LNCAP (cell line): Measurements from ENCODE around the gene RABGAP1.

ENCODE experiments used
- TF ChIP-seq, protein P1 (sequence below): fragments of 450-650 bp; IDR thresholded peaks from 2 replicates; pipeline ENCODE4 v1.5.1; 2017; ENCODE audit warnings: mild to moderate bottlenecking

RABGAP1 gene

GRCh38 chr9:123065196-123065595, 124.4 kb downstream of the RABGAP1 start:
- TF ChIP-seq, protein P1, sequence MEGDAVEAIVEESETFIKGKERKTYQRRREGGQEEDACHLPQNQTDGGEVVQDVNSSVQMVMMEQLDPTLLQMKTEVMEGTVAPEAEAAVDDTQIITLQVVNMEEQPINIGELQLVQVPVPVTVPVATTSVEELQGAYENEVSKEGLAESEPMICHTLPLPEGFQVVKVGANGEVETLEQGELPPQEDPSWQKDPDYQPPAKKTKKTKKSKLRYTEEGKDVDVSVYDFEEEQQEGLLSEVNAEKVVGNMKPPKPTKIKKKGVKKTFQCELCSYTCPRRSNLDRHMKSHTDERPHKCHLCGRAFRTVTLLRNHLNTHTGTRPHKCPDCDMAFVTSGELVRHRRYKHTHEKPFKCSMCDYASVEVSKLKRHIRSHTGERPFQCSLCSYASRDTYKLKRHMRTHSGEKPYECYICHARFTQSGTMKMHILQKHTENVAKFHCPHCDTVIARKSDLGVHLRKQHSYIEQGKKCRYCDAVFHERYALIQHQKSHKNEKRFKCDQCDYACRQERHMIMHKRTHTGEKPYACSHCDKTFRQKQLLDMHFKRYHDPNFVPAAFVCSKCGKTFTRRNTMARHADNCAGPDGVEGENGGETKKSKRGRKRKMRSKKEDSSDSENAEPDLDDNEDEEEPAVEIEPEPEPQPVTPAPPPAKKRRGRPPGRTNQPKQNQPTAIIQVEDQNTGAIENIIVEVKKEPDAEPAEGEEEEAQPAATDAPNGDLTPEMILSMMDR = no peak

DNA sequence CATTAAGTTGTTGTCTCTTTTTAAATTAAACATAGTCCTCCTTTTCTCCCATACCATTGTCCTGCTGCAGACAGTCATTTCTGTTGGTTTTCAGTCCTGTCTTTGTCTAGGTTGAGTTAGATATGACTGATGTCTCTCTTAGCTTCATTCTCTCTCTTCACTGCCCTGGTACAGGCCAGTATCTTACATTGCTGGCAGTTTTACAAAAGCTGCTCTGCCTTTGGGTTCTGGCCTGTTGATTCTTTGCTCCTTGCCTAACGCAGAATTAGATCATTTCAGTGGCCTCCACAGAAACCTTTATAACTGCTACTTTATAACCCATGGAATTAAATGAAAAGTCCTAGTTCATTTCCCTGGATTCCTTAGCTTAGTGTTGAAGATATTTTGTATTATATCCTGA, 126.3 kb downstream of the RABGAP1 start:
- TF ChIP-seq, protein P1 = no peak

DNA sequence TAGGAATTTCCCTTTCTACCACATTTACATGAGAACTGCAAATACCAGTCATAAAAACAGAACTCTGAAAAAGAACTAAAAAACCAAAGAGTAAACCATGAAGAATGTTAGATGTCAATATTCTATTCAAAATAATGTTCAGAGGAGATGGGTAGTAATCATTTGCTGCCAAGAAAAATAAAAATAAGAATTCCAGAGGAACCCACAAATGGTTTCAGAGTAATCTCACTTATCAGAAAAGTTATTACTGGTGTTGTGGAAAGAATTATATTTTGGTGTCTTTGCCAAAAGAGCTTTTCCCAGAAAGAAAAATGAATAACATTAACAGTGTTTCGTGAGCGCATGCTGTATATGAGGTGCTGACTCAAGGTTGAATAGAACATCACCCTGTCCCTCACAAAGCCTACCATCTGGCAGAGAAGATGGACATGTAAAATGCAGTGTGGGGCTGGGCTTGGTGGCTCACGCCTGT, 128.2 kb downstream of the RABGAP1 start:
- TF ChIP-seq, protein P1 = no peak

DNA sequence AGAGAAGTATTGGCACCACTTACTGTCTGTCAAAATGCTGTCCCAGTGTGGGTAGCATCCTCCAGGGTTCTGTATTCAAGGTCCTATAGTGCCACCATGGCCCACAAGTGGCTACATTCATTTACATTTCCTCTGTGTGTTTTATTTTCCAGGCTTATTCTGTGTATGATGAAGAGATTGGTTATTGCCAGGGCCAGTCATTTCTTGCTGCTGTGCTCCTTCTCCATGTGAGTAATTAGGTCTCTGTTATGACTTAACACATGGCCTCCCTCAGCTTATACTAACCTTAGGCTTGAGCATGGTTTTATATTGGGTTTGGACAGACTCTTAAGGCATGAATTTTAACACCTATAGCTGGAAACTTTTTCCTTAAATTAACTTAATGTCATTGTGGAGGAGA, 129.4 kb downstream of the RABGAP1 start:
- TF ChIP-seq, protein P1 = no peak

- TF ChIP-seq, protein P1 = no peak
Measured at GRCh38 chr9:123072407-123072995, 131.7 kb downstream of the RABGAP1 start.

DNA sequence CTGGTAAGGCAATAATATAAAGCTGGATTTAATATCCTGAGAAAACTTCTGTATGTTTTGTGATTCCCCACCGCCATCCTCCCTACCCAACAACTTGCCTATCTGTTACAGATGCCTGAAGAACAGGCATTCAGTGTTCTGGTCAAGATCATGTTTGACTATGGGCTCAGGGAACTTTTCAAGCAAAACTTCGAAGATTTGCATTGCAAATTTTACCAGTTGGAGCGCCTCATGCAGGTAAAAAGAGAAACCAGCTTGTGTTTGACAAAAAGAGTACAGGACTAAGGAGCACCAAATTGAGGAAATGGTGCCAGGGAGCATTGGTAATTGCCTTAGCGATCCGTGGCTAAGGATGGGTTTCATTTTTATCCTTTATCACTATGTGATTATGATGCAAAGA, 132.6 kb downstream of the RABGAP1 start:
- TF ChIP-seq, protein P1 = no peak

DNA sequence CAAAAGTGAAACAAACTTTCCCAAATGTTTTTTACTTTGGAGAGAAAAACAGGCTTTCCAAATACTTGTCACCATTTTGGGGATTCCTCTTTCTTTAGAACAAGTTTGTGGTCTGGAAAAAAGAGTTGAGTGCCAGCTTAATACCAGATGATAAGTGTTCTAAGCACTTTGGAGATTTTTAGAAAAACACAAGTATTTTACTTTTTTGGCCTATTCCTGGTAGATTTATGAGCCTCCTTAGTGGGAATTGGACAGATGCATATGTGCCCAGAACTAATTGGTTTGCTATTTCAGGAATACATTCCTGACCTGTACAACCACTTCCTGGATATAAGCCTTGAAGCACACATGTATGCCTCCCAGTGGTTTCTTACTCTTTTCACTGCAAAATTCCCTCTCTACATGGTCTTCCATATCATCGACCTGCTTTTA, 133.2 kb downstream of the RABGAP1 start:
- TF ChIP-seq, protein P1 = no peak

DNA sequence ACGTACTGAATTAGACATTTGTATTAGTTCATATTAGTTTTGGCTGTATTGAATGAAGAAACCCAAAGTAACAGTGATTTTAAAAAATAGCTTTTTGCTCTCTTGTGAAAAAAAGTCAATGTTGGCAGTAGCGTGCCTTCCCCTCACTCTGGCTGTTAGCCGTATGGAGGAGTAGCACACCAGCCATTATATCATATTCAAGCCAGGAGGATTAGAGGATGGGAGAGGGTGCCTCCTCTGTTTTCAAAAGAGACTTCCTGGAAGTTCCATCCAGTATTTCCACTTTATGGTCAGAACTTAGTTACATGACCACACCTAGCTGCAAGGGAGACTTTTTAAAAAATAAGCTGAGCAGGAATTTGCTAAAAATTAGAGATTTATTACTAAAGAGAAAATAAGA, 133.8 kb downstream of the RABGAP1 start:
- TF ChIP-seq, protein P1 = no peak
